HEK293 (cell line): ENCODE measurements around the gene REEP2.

Experiments
- CTCF ChIA-PET: fragments of 350-600 bp; formaldehyde crosslinking; extraction: SDS; loops from one replicate; lab custom pipeline; 2021; ENCODE audit warnings: antibody characterized with exemption; lab: Yijun Ruan, JAX
- POLR2A ChIA-PET: fragments of 300-600 bp; formaldehyde crosslinking; extraction: SDS; loops from one replicate; lab custom pipeline; 2020; ENCODE audit warnings: antibody characterized with exemption, inconsistent platforms; lab: Yijun Ruan, JAX
- H3K27ac ChIP-seq: fragments of 200-500 bp; sonication (Bioruptor generic); 2 replicates; pipeline ENCODE4 v1.5.1; 2014; ENCODE audit warnings: low read depth, low read length, control low read depth, inconsistent platforms; ENCODE audit errors: extremely low read depth
- H3K36me3 ChIP-seq, 2 experiments: fragments of 200-500 bp in 1 of 2; sonication (Bioruptor generic) in 1 of 2; 1 replicate in 1 of 2; 2 replicates in 1 of 2; pipeline ENCODE4 v1.5.1; 2014 to 2017; ENCODE audit warnings: inconsistent platforms in 2 of 2, low read length in 2 of 2; ENCODE audit not compliant: control insufficient read depth in 2 of 2, insufficient read depth in 1 of 2
- H3K4me1 ChIP-seq: fragments of 200-500 bp; sonication (Bioruptor generic); 2 replicates; pipeline ENCODE4 v1.5.1; 2014; ENCODE audit warnings: mild to moderate bottlenecking, low read length, inconsistent platforms; ENCODE audit not compliant: control insufficient read depth, insufficient read depth
- H3K4me3 ChIP-seq: 2 replicates; pipeline ENCODE4 v1.5.1; 2011; ENCODE audit warnings: low read depth, mild to moderate bottlenecking, control low read depth, low read length, moderate library complexity
- H3K9me3 ChIP-seq: fragments of 200-500 bp; sonication (Bioruptor generic); 2 replicates; pipeline ENCODE4 v1.5.1; 2014; ENCODE audit warnings: low read depth, low read length, inconsistent platforms; ENCODE audit not compliant: control insufficient read depth, insufficient read depth
- BCL11B ChIP-seq: fragments of 450-650 bp; formaldehyde crosslinking; IDR thresholded peaks from 2 replicates; pipeline ENCODE4 v1.5.1; 2016; ENCODE audit warnings: low read depth, missing biosample characterization, missing genetic modification characterization
- EGR2 ChIP-seq: fragments of 450-650 bp; formaldehyde crosslinking; IDR thresholded peaks from 2 replicates; pipeline ENCODE4 v1.5.1; 2016; ENCODE audit warnings: low read depth, missing biosample characterization, missing genetic modification characterization
- GLI2 ChIP-seq: fragments of 450-650 bp; formaldehyde crosslinking; IDR thresholded peaks from 2 replicates; pipeline ENCODE4; 2017; ENCODE audit warnings: missing biosample characterization, missing genetic modification characterization, low read depth, borderline replicate concordance
- KLF1 ChIP-seq: fragments of 450-650 bp; formaldehyde crosslinking; IDR thresholded peaks from 2 replicates; pipeline ENCODE4 v1.5.1; 2016; ENCODE audit warnings: missing biosample characterization, missing genetic modification characterization
- OVOL3 ChIP-seq: fragments of 450-650 bp; formaldehyde crosslinking; IDR thresholded peaks from 2 replicates; pipeline ENCODE4 v1.5.1; 2016; ENCODE audit warnings: missing biosample characterization, missing genetic modification characterization
- REPIN1 ChIP-seq: fragments of 450-650 bp; formaldehyde crosslinking; IDR thresholded peaks from 2 replicates; pipeline ENCODE4 v1.5.1; 2017; ENCODE audit warnings: missing biosample characterization, missing genetic modification characterization, low read depth
- SP2 ChIP-seq: fragments of 450-650 bp; formaldehyde crosslinking; IDR thresholded peaks from 2 replicates; pipeline ENCODE4 v1.5.1; 2016; ENCODE audit warnings: missing biosample characterization, missing genetic modification characterization
- SP7 ChIP-seq: fragments of 450-650 bp; formaldehyde crosslinking; IDR thresholded peaks from 2 replicates; pipeline ENCODE4 v1.5.1; 2016; ENCODE audit warnings: missing biosample characterization, missing genetic modification characterization
- WT1 ChIP-seq: fragments of 450-650 bp; formaldehyde crosslinking; IDR thresholded peaks from 2 replicates; pipeline ENCODE4 v1.5.1; 2016; ENCODE audit warnings: missing biosample characterization, missing genetic modification characterization
- ZBTB17 ChIP-seq: fragments of 450-650 bp; formaldehyde crosslinking; IDR thresholded peaks from 2 replicates; pipeline ENCODE4 v1.5.1; 2016; ENCODE audit warnings: missing biosample characterization, missing genetic modification characterization
- ZBTB20 ChIP-seq: fragments of 450-650 bp; formaldehyde crosslinking; IDR thresholded peaks from 2 replicates; pipeline ENCODE4 v1.5.1; 2016; ENCODE audit warnings: missing biosample characterization, missing genetic modification characterization
- ZBTB7A ChIP-seq: fragments of 450-650 bp; formaldehyde crosslinking; IDR thresholded peaks from 2 replicates; pipeline ENCODE4 v1.5.1; 2016; ENCODE audit warnings: low read depth, missing biosample characterization, missing genetic modification characterization
- ZEB2 ChIP-seq: fragments of 450-650 bp; formaldehyde crosslinking; IDR thresholded peaks from 2 replicates; pipeline ENCODE4 v1.5.1; 2016; ENCODE audit warnings: missing biosample characterization, missing genetic modification characterization
- ZFHX2 ChIP-seq: fragments of 450-650 bp; formaldehyde crosslinking; conservative IDR thresholded peaks from 2 replicates; pipeline ENCODE4 v1.5.1; 2016; ENCODE audit warnings: missing biosample characterization, missing genetic modification characterization
- ZNF138 ChIP-seq: fragments of 450-650 bp; formaldehyde crosslinking; IDR thresholded peaks from 2 replicates; pipeline ENCODE4 v1.5.1; 2016; ENCODE audit warnings: missing biosample characterization, missing genetic modification characterization, borderline replicate concordance
- ZNF157 ChIP-seq: fragments of 450-650 bp; formaldehyde crosslinking; IDR thresholded peaks from 2 replicates; pipeline ENCODE4 v1.5.1; 2016; ENCODE audit warnings: missing biosample characterization, missing genetic modification characterization
- ZNF24 ChIP-seq: fragments of 450-650 bp; formaldehyde crosslinking; IDR thresholded peaks from 2 replicates; pipeline ENCODE4 v1.5.1; 2016; ENCODE audit warnings: missing biosample characterization, missing genetic modification characterization
- ZNF416 ChIP-seq: fragments of 450-650 bp; formaldehyde crosslinking; IDR thresholded peaks from 2 replicates; pipeline ENCODE4 v1.5.1; 2016; ENCODE audit warnings: missing biosample characterization, missing genetic modification characterization
- ZNF501 ChIP-seq: fragments of 450-650 bp; formaldehyde crosslinking; IDR thresholded peaks from 2 replicates; pipeline ENCODE4 v1.5.1; 2016; ENCODE audit warnings: missing biosample characterization, missing genetic modification characterization
- ZNF629 ChIP-seq: fragments of 450-650 bp; formaldehyde crosslinking; IDR thresholded peaks from 2 replicates; pipeline ENCODE4 v1.5.1; 2017; ENCODE audit warnings: missing biosample characterization, missing genetic modification characterization
- ZNF677 ChIP-seq: fragments of 450-650 bp; IDR thresholded peaks from 2 replicates; pipeline ENCODE4 v1.5.0; 2018; ENCODE audit warnings: missing biosample characterization, mild to moderate bottlenecking, missing genetic modification characterization, moderate library complexity
- ZNF792 ChIP-seq: fragments of 450-650 bp; formaldehyde crosslinking; IDR thresholded peaks from 2 replicates; pipeline ENCODE4 v1.5.1; 2016; ENCODE audit warnings: missing biosample characterization, missing genetic modification characterization
- ZSCAN30 ChIP-seq: fragments of 450-650 bp; IDR thresholded peaks from 2 replicates; pipeline ENCODE4 v1.5.1; 2018; ENCODE audit warnings: missing biosample characterization, mild to moderate bottlenecking, missing genetic modification characterization, moderate library complexity
- TF ChIP-seq, protein P1 (sequence below): fragments of 450-650 bp; formaldehyde crosslinking; IDR thresholded peaks from 2 replicates; pipeline ENCODE4 v1.5.1; 2016; ENCODE audit warnings: missing biosample characterization, missing genetic modification characterization
- TF ChIP-seq, protein P2 (sequence below): fragments of 450-650 bp; formaldehyde crosslinking; IDR thresholded peaks from 2 replicates; pipeline ENCODE4 v1.5.1; 2017; ENCODE audit warnings: missing biosample characterization, missing genetic modification characterization
- TF ChIP-seq, protein P3 (sequence below): fragments of 450-650 bp; formaldehyde crosslinking; optimal IDR thresholded peaks from 2 replicates; pipeline ENCODE3; 2016; ENCODE audit warnings: missing biosample characterization, mild to moderate bottlenecking, missing genetic modification characterization
- TF ChIP-seq, protein P4 (sequence below): fragments of 450-650 bp; formaldehyde crosslinking; IDR thresholded peaks from 2 replicates; pipeline ENCODE4 v1.5.1; 2017; ENCODE audit warnings: missing biosample characterization, missing genetic modification characterization
- TF ChIP-seq, protein P5 (sequence below): fragments of 450-650 bp; formaldehyde crosslinking; IDR thresholded peaks from 2 replicates; pipeline ENCODE4 v1.5.1; 2017; ENCODE audit warnings: missing biosample characterization, missing genetic modification characterization

The REEP2 gene

DNA sequence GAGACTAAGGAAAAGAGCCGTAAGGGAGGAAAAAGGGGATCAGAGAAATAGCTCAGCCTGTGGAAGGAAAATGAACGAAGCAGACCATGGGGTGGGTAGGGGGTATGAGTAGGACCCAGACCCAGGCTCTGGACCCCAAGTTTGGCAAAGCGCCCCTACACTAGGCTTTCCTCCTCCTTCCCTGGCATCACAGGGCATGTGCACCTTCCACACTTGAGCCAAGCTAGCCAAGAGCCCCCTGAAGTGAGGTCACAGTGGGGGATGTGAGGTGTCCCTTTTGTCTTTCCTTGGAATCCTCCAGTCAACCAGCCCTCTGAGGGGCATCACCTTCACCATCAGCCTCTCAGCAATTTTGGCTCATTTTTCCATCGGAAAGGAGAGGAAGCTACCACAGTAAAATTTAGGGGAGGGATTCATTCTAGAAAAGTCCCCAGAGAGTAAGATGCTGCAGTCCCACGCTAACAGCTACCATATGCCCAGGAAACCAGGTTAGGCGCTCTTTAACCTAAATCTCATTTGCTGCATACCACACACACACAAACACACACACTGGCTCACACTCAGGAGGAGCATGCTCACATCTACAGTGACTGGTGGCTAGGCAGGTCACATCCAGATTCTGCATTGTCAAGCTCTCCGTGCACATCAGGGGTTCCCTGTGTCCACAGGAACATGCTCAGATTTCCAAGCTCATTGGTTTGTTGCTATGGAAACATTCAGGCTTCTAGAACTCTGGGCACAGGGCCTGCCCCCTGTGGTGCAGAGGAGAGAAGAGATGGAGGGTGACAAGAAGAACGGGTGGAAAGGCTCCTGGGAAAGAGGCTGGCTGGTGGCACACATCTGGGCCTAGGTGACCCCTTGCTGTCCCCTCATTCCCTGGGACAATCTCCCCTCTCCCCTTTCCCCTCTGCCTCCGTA, 9.9 kb downstream of the REEP2 start (continued):
- TF ChIP-seq ZNF629 (tag by site-specific recombination) (0 out of 2 replicates have a peak, but pooled peaks have one; percentile 8), ZBTB17 (tag by site-specific recombination) (peak; percentile 94), GLI2 (tag by site-specific recombination) (no peak), ZBTB7A (tag by site-specific recombination) (no peak), ZNF416 (tag by site-specific recombination) (no peak), WT1 (no peak), SP7 (tag by site-specific recombination) (peak; percentile 36), ZNF792 (tag by site-specific recombination) (no peak), BCL11B (tag by site-specific recombination) (no peak), ZNF677 (tag by site-specific recombination) (no peak), OVOL3 (tag by site-specific recombination) (no peak), KLF1 (tag by site-specific recombination) (no peak)
- TF ChIP-seq, protein P1, sequence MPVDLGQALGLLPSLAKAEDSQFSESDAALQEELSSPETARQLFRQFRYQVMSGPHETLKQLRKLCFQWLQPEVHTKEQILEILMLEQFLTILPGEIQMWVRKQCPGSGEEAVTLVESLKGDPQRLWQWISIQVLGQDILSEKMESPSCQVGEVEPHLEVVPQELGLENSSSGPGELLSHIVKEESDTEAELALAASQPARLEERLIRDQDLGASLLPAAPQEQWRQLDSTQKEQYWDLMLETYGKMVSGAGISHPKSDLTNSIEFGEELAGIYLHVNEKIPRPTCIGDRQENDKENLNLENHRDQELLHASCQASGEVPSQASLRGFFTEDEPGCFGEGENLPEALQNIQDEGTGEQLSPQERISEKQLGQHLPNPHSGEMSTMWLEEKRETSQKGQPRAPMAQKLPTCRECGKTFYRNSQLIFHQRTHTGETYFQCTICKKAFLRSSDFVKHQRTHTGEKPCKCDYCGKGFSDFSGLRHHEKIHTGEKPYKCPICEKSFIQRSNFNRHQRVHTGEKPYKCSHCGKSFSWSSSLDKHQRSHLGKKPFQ (tag by site-specific recombination) = 0 out of 2 replicates have a peak, but pooled peaks have one; percentile 28

DNA sequence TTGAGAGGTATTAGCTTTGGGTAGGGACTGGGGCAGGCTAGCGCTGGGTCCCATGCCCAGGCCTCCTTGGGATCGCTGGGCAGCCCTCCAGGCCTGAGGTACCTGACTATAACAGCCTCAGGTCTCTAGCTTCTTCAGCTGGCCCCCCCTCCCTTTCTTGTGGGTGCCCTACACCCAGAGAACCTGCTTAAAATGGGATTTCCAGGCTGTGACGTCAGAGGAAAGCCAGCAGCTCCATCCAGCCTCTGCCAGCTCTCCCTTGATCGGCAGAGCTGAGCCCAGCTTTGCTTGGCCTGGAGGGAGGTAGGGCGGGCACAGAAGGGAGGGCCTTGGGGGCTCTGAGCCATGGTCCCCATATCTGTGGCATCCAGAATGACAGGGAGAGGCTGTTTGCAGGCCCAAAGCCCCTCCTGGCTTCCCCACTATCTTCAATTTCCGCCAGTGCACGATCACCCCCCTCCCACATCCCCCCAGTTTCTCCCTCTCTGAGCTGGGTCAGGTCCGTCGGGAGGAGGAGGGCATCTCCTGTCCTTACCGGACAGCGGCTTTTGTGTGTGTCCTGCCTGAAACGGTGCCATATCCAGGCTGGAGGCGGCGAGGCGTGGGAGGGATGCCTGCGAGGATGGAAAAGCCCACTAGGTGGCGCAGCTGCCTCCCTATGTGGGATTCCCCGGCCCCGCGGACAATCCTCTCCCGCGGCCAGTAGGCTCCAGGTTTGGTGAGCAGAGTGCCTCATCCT, 10.8 kb downstream of the REEP2 start:
- ChIA-PET CTCF (interaction anchor here (0.6 to 5.4 kb wide), 35 partner anchors 8 to 1032 kb away, joined by 3 to 110 read pairs (median 4); partner anchors contain the start of genes EGR1, ETF1, KDM3B and REEP2), POLR2A (interaction anchor here (0.5 to 3.6 kb wide), 5 partner anchors 13 to 893 kb away, joined by 3 to 21 read pairs (median 4); partner anchors contain the start of gene EGR1)
- Histone ChIP-seq H3K9me3 (no peaks in the 10 kb centered on the region), H3K4me1 (0 out of 2 replicates have a peak, but pooled peaks cover 2% of the 10 kb centered on the region), H3K36me3 (peaks cover 0 to 7% of the 10 kb centered on the region in 2 experiments; a peak in 1 of 3 replicates), H3K27ac (no peak overlapping the region), H3K4me3 (no peak overlapping the region)
- TF ChIP-seq ZNF501 (tag by site-specific recombination) (0 out of 2 replicates have a peak, but pooled peaks have one; percentile 43), SP2 (tag by site-specific recombination) (0 out of 2 replicates have a peak, but pooled peaks have one; percentile 12), REPIN1 (tag by site-specific recombination) (no peak), ZBTB20 (tag by site-specific recombination) (peak; percentile 69; the same call in 1 of the 2 replicates), ZSCAN30 (tag by site-specific recombination) (peak; percentile 97), EGR2 (peak; percentile 95), ZNF138 (tag by site-specific recombination) (no peak), ZNF24 (tag by site-specific recombination) (0 out of 2 replicates have a peak, but pooled peaks have one; percentile 27), ZEB2 (tag by site-specific recombination) (peak; percentile 65; the same call in 1 of the 2 replicates), ZNF157 (tag by site-specific recombination) (no peak), ZFHX2 (peak; percentile 99)
- TF ChIP-seq, protein P2, sequence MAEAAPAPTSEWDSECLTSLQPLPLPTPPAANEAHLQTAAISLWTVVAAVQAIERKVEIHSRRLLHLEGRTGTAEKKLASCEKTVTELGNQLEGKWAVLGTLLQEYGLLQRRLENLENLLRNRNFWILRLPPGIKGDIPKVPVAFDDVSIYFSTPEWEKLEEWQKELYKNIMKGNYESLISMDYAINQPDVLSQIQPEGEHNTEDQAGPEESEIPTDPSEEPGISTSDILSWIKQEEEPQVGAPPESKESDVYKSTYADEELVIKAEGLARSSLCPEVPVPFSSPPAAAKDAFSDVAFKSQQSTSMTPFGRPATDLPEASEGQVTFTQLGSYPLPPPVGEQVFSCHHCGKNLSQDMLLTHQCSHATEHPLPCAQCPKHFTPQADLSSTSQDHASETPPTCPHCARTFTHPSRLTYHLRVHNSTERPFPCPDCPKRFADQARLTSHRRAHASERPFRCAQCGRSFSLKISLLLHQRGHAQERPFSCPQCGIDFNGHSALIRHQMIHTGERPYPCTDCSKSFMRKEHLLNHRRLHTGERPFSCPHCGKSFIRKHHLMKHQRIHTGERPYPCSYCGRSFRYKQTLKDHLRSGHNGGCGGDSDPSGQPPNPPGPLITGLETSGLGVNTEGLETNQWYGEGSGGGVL (tag by site-specific recombination) = peak; percentile 60; the same call in 1 of the 2 replicates
- TF ChIP-seq, protein P3, sequence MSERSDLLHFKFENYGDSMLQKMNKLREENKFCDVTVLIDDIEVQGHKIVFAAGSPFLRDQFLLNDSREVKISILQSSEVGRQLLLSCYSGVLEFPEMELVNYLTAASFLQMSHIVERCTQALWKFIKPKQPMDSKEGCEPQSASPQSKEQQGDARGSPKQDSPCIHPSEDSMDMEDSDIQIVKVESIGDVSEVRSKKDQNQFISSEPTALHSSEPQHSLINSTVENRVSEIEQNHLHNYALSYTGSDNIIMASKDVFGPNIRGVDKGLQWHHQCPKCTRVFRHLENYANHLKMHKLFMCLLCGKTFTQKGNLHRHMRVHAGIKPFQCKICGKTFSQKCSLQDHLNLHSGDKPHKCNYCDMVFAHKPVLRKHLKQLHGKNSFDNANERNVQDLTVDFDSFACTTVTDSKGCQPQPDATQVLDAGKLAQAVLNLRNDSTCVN = peak; percentile 34
- TF ChIP-seq, protein P4, sequence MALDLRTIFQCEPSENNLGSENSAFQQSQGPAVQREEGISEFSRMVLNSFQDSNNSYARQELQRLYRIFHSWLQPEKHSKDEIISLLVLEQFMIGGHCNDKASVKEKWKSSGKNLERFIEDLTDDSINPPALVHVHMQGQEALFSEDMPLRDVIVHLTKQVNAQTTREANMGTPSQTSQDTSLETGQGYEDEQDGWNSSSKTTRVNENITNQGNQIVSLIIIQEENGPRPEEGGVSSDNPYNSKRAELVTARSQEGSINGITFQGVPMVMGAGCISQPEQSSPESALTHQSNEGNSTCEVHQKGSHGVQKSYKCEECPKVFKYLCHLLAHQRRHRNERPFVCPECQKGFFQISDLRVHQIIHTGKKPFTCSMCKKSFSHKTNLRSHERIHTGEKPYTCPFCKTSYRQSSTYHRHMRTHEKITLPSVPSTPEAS (tag by site-specific recombination) = no peak
- TF ChIP-seq, protein P5, sequence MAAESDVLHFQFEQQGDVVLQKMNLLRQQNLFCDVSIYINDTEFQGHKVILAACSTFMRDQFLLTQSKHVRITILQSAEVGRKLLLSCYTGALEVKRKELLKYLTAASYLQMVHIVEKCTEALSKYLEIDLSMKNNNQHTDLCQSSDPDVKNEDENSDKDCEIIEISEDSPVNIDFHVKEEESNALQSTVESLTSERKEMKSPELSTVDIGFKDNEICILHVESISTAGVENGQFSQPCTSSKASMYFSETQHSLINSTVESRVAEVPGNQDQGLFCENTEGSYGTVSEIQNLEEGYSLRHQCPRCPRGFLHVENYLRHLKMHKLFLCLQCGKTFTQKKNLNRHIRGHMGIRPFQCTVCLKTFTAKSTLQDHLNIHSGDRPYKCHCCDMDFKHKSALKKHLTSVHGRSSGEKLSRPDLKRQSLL (tag by site-specific recombination) = 0 out of 2 replicates have a peak, but pooled peaks have one; percentile 14
